ENCODE measurements around the gene KCNQ1.

DNA sequence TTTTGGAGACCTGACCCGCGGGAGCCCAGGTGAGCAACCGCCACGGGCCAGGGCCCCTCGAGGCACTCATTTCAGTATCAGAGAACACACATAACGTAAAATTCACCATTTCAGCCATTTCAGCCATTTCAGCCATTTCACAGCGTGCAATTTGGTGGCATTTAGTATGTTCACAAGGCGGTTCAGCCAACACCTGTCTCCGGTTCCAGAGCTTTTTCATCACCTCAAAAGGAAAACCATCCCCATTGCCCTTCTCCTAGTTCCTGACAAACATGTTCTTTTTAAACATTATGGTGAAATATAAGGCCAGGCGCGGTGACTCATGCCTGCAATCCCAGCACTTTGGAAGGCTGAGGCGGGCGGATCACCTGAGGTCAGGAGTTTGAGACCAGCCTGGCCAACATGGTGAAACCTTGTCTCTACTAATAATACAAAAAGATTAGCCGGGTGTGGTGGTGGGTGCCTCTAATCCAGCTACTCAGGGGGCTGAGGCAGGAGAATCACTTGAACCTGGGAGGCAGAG is 119.3 kb downstream of the KCNQ1 start:
- TF ChIP-seq CTCF (optimal IDR thresholded peaks at IDR 0.05 in 1 of 3, IDR thresholded peaks at IDR 0.05 in 1 of 3, conservative IDR thresholded peaks at IDR 0.05 in 1 of 3; ENCODE audit: extremely low read depth in 1 of 3, insufficient read depth in 2 of 3, low read length in 3 of 3) (no peak), EZH2 (IDR thresholded peaks at IDR 0.05; ENCODE audit: low read length) (no peak)

All from keratinocyte (primary cell).